Smooth muscle cell of the coronary artery (primary cell): Measurements from ENCODE around the gene PGBD2. TPM values are rescaled to one million over a fixed set of nuclear protein-coding genes. Genes with fewer than 3 reads are reported as not detected.

Experiments
- total RNA-seq: library from RNA; depleted of rRNA; stranded (reverse); fragments of >200 nt; gene quantifications from 2 replicates; pipeline ENCODE4 v1.2.3, GENCODE V29; 2014; ENCODE audit warnings: low replicate concordance

PGBD2 gene, protein sequence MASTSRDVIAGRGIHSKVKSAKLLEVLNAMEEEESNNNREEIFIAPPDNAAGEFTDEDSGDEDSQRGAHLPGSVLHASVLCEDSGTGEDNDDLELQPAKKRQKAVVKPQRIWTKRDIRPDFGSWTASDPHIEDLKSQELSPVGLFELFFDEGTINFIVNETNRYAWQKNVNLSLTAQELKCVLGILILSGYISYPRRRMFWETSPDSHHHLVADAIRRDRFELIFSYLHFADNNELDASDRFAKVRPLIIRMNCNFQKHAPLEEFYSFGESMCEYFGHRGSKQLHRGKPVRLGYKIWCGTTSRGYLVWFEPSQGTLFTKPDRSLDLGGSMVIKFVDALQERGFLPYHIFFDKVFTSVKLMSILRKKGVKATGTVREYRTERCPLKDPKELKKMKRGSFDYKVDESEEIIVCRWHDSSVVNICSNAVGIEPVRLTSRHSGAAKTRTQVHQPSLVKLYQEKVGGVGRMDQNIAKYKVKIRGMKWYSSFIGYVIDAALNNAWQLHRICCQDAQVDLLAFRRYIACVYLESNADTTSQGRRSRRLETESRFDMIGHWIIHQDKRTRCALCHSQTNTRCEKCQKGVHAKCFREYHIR
- 5.6 and 7.5 TPM in 2 replicates for total RNA-seq

DNA sequence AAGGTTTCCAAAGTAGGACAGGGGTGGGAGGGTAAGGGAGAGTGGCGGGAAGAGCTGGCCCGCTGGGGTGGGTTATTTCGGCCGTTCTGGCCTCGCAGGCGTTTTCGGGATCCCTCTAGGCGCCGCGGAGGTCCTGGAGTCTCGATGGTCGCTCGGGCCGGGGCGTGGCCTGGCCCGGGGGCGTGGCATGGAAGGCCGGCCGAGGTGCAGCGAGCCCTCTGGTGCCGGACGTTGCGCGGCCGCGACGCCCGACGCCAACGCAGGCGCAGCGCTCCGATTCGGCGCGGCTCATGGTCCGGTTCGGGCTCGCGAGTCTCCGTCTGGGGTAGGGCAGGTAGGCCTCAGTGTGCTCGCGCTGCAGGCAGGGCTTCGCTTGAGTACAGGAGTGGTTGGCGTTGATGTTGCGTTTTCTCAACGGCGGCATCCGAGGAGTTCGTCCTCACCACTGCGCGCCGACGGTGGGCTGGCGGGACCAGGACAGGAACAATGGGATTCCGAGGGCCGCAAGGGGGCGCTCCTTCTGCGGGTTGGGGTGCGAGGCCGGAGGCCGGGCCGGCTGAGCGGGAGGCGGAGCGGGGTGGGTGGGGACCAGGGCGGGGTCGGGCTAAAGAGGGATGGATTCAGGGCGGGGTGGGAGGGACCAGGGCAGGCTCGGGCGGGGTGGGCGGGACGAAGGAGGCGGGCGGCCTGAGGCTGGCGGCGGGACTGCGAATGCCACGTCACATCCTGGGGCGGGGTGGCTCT is at the start of gene PGBD2:
TSS of gene PGBD2 (plus strand) at position 227 of the 744 bp plus-strand sequence. CDS start 7,628 bp downstream, outside the sequence.

DNA sequence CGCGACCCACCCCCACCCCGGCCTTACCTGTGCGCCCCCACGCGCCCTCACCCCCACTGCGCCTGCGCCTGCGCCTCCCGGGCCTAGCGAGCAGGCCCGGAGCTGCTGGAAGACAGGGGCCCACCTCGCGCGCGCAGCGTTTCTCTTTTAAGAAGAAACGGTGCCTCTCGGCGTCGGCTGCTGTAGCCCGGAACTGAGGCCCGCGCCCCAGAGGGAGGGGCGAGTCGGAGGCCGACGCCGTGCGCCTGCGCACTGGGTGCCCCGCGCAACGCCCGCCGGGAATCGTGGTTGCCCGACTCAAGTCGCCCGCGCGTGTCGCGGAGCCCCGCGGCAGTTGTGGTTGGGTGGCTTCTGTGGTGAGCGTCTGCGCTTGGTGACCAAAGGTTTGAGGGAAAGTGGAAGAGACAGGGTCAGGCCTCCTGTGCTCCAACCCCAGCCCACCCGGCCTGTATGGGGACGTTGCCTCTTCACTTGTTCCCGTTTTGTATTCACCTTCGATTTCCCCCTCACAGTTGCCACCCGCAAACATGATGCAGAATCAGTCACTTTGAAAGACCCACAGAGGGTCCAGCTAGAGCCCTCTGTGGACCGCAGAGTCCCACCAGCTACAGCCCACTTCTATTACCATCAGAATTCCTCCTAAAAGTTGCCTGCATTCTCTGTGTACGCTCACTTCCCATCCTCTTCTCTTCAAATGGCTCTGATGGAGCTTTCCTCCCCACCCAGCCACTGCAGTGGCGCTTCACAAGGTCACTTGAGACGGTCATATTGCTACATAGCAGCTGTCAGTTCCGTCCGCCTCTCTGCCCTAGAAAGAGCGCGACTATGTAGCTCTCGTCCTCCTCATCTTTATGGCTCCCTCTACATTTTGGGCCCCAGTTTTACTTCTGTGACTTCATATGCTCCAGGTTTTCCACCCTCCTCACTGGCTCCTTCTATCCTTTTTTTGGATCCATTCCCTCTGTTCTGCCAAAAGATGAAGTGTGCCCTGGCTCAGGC is 46.8 kb upstream of the PGBD2 start, which contains the start of gene ZNF692:
TSS of gene ZNF692 (minus strand) at position 195 of the 999 bp plus-strand sequence. CDS start 776 bp downstream, outside the sequence.

Other genes with a start within 250 kb of the PGBD2 start
- gene OR14I1, start 203.5 kb upstream of the PGBD2 start, total RNA-seq, result not detected in 2 replicates
- 0.30 and 0.35 TPM in 2 replicates for gene LYPD8, start 150.5 kb upstream of the PGBD2 start, total RNA-seq
- gene SH3BP5L, start 80.3 kb upstream of the PGBD2 start, total RNA-seq, result 22.6 and 26.7 TPM in 2 replicates
- 9.7 and 23.8 TPM in 2 replicates for gene ZNF672, start 68.0 kb upstream of the PGBD2 start, total RNA-seq
- gene ZNF692, start 47.1 kb upstream of the PGBD2 start, total RNA-seq, result 10.1 and 20.4 TPM in 2 replicates